ENCODE measurements around the gene PPP1R13L. TPM values are rescaled to one million over a fixed set of nuclear protein-coding genes. Genes with fewer than 3 reads are reported as not detected.

The PPP1R13L gene
- total and polyA plus RNA-seq, 2 donors (not counting 1 experiment from before 2014, with no cell fraction given) = 7.4 to 9.2 TPM

DNA sequence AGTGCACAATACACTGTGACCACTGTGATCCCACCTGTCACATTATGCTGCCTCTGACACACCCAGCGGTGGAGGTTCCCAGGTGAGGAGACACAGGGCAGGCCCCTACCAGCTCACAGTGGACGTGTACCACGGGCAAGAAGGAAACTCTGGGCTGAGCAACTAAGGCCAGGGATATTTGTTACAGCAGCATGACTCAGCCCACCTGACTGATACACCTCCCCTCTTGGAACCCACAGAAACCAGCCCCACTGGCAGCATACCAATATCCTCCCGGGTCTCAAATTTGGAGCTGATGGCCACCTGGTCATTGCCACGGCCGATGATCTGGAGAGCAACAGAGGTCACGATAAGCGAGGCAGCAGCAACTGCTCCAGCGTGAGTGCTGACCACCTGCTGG, 49.5 kb downstream of the PPP1R13L start:
- WGBS (ENCODE audit: insufficient coverage) = 100% methylated on average over 8 of the region's 9 CpGs

DNA sequence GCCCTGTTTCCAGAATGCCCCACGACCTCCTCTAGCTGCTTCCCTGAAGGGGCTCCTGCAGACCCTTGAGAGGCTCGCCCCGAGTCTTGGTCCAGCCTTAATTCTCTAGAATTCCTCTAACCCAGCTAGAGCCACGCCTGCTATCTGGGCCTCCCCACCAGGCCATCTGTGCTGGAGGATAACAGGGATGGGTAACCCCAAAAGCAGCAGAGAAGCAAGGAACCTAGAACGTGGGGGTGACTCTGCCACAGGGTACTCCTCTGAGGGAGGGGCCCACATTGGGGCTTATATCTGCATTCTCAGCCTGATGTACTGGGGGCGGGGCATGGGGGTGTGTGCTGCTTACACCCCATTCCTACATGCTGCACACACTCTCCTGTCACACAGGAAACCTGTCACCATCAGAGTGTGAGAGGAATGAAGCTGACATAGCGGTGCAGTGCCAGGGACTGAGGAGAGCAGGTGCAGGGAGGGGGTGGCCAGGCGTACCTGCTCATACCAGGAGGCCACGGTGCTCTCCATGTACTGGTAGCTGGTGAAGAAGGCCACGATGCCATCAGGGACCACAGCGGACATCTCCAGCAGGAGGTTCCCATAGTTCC, 50.5 kb downstream of the PPP1R13L start:
- no peaks in the 10 kb centered on the region for H3K4me1 Mint-ChIP-seq
- CTCF ChIA-PET = no interaction called here
- DNase-seq = no peak

More for the DNA sequence above, 49.5 kb downstream of the PPP1R13L start:
- ATAC-seq (ENCODE audit: low read depth) (no peak), DNase-seq (no peak)
- H3K27ac Mint-ChIP-seq = no peak overlapping the region
- no peak overlapping the region for H3K4me2 ChIP-seq (replicated peaks; ENCODE audit: low read depth, low read length, poor library complexity, severe bottlenecking)
- H2AFZ ChIP-seq (ENCODE audit: insufficient read depth, low read depth, low read length, poor library complexity, severe bottlenecking) = no peak overlapping the region
- ChIA-PET CTCF (no interaction called here), POLR2A (no interaction called here)
- no peak overlapping the region for H3K9ac ChIP-seq (ENCODE audit: low read length)
- intact Hi-C loops (cut with micrococcal nuclease) = no loop called here
- no peaks in the 10 kb centered on the region for H3K9me3 Mint-ChIP-seq (ENCODE audit: insufficient read depth)
- TF ChIP-seq, protein P1, sequence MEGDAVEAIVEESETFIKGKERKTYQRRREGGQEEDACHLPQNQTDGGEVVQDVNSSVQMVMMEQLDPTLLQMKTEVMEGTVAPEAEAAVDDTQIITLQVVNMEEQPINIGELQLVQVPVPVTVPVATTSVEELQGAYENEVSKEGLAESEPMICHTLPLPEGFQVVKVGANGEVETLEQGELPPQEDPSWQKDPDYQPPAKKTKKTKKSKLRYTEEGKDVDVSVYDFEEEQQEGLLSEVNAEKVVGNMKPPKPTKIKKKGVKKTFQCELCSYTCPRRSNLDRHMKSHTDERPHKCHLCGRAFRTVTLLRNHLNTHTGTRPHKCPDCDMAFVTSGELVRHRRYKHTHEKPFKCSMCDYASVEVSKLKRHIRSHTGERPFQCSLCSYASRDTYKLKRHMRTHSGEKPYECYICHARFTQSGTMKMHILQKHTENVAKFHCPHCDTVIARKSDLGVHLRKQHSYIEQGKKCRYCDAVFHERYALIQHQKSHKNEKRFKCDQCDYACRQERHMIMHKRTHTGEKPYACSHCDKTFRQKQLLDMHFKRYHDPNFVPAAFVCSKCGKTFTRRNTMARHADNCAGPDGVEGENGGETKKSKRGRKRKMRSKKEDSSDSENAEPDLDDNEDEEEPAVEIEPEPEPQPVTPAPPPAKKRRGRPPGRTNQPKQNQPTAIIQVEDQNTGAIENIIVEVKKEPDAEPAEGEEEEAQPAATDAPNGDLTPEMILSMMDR (IDR thresholded peaks at IDR 0.05) = no peak
- TF ChIP-seq EZH2 (IDR thresholded peaks at IDR 0.05; ENCODE audit: borderline replicate concordance, insufficient read depth, low read depth, low read length, poor library complexity, severe bottlenecking) = no peak
- H3K27me3 ChIP-seq (replicated peaks in 1 of 4; ENCODE audit: control extremely low read depth in 1 of 4, control insufficient read depth in 3 of 4, insufficient read depth in 4 of 4, low read length in 3 of 4) = no peaks in the 10 kb centered on the region
- no peaks in the 10 kb centered on the region for H4K20me1 ChIP-seq (ENCODE audit: control insufficient read depth, insufficient read depth, low read length, poor library complexity, severe bottlenecking)
- no peaks in the 10 kb centered on the region for H3K27me3 Mint-ChIP-seq
- no peaks in the 10 kb centered on the region for H3K9me3 ChIP-seq (ENCODE audit: control extremely low read depth in 1 of 3, control insufficient read depth in 2 of 3, insufficient read depth in 1 of 3, low read length in 2 of 3)
- no peaks in the 10 kb centered on the region for H3K4me1 Mint-ChIP-seq
- no peak overlapping the region for H3K27ac ChIP-seq (ENCODE audit: low read length in 2 of 2)
- H3K79me2 ChIP-seq (ENCODE audit: control insufficient read depth, insufficient read depth, low read length) = no peaks in the 10 kb centered on the region
- H3K4me3 Mint-ChIP-seq = no peak overlapping the region
- no peak overlapping the region for H3K4me3 ChIP-seq (ENCODE audit: control extremely low read depth in 1 of 5, extremely low read depth in 1 of 5, insufficient read depth in 1 of 5, low read depth in 2 of 5, low read length in 4 of 5)
- peaks cover 1 to 5% of the 10 kb centered on the region in 2 experiments for H3K36me3 ChIP-seq (replicated peaks in 1 of 2; ENCODE audit: control extremely low read depth in 1 of 2, control insufficient read depth in 1 of 2, extremely low read depth in 1 of 2, insufficient read depth in 2 of 2, low read length in 1 of 2)
- no peaks in the 10 kb centered on the region for H3K4me1 ChIP-seq (ENCODE audit: control insufficient read depth in 2 of 2, insufficient read depth in 2 of 2, low read length in 2 of 2)

More for the DNA sequence above, 50.5 kb downstream of the PPP1R13L start:
- Histone ChIP-seq H3K4me1 (ENCODE audit: control insufficient read depth in 2 of 2, insufficient read depth in 2 of 2, low read length in 2 of 2) (no peaks in the 10 kb centered on the region), H2AFZ (ENCODE audit: insufficient read depth, low read depth, low read length, poor library complexity, severe bottlenecking) (no peak overlapping the region), H3K27ac (ENCODE audit: low read length in 2 of 2) (no peak overlapping the region), H3K9me3 (ENCODE audit: control extremely low read depth in 1 of 3, control insufficient read depth in 2 of 3, insufficient read depth in 1 of 3, low read length in 2 of 3) (no peaks in the 10 kb centered on the region), H4K20me1 (ENCODE audit: control insufficient read depth, insufficient read depth, low read length, poor library complexity, severe bottlenecking) (no peaks in the 10 kb centered on the region), H3K27me3 (replicated peaks in 1 of 4; ENCODE audit: control extremely low read depth in 1 of 4, control insufficient read depth in 3 of 4, insufficient read depth in 4 of 4, low read length in 3 of 4) (no peaks in the 10 kb centered on the region), H3K9ac (ENCODE audit: low read length) (no peak overlapping the region), H3K79me2 (ENCODE audit: control insufficient read depth, insufficient read depth, low read length) (no peaks in the 10 kb centered on the region), H3K4me2 (replicated peaks; ENCODE audit: low read depth, low read length, poor library complexity, severe bottlenecking) (no peak overlapping the region), H3K4me3 (ENCODE audit: control extremely low read depth in 1 of 5, extremely low read depth in 1 of 5, insufficient read depth in 1 of 5, low read depth in 2 of 5, low read length in 4 of 5) (no peak overlapping the region), H3K36me3 (replicated peaks in 1 of 2; ENCODE audit: control extremely low read depth in 1 of 2, control insufficient read depth in 1 of 2, extremely low read depth in 1 of 2, insufficient read depth in 2 of 2, low read length in 1 of 2) (peaks cover 1 to 5% of the 10 kb centered on the region in 2 experiments)
- H3K27me3 Mint-ChIP-seq = no peaks in the 10 kb centered on the region
- no peaks in the 10 kb centered on the region for H3K9me3 Mint-ChIP-seq (ENCODE audit: insufficient read depth)
- no peak overlapping the region for H3K4me3 Mint-ChIP-seq
- intact Hi-C loops (cut with micrococcal nuclease) = no loop called here
- ATAC-seq (ENCODE audit: low read depth) = no peak
- H3K27ac Mint-ChIP-seq = no peak overlapping the region
- POLR2A ChIA-PET = no interaction called here
- TF ChIP-seq EZH2 (IDR thresholded peaks at IDR 0.05; ENCODE audit: borderline replicate concordance, insufficient read depth, low read depth, low read length, poor library complexity, severe bottlenecking) = no peak
- TF ChIP-seq, protein P1 (IDR thresholded peaks at IDR 0.05) = no peak
- WGBS (ENCODE audit: insufficient coverage) = 93% methylated on average over 9 of the region's 11 CpGs

All from B cell (primary cell).